KOPT-K1 (cell line): Measurements from ENCODE around the gene WIPF1.

Experiments
- H3K27ac ChIP-seq: fragments of 200-600 bp; sonication (generic); 2 replicates; pipeline ENCODE4 v1.5.1; 2016; ENCODE audit warnings: antibody characterized with exemption, mild to moderate bottlenecking, low read depth, low read length; ENCODE audit not compliant: poor library complexity, severe bottlenecking
- H3K36me3 ChIP-seq: fragments of 200-600 bp; sonication (generic); 2 replicates; pipeline ENCODE4 v1.5.1; 2017; ENCODE audit warnings: antibody characterized with exemption, mild to moderate bottlenecking, low read length, moderate library complexity; ENCODE audit not compliant: insufficient read depth
- H3K9me3 ChIP-seq: fragments of 200-600 bp; sonication (generic); 2 replicates; pipeline ENCODE4 v1.5.1; 2017; ENCODE audit warnings: antibody characterized with exemption, low read length, mild to moderate bottlenecking; ENCODE audit not compliant: insufficient read depth, poor library complexity, severe bottlenecking

The WIPF1 gene

DNA sequence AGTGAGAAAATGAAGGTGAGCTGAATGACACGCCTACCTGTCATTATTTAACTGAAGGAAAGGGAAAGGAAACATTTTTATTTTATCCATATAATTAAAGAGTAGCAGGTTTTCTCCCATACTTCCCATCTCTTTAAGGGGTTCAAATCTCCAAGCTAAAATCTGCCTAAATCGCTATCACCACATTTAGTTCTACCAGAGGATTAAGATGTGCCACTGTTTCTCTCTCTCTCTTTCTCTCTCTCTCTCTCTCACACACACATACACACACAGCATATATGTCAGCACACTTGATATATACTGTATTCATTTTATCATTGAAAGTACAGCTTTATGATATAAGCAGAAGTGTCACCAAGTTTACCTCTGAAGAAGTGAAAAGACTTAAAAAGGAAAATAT, 3.1 kb downstream of the WIPF1 start:
- Histone ChIP-seq H3K9me3 (no peaks in the 10 kb centered on the region), H3K27ac (peak overlapping the region; percentile 98), H3K36me3 (peaks cover 14% of the 10 kb centered on the region; the same call in 1 of the 2 replicates)

DNA sequence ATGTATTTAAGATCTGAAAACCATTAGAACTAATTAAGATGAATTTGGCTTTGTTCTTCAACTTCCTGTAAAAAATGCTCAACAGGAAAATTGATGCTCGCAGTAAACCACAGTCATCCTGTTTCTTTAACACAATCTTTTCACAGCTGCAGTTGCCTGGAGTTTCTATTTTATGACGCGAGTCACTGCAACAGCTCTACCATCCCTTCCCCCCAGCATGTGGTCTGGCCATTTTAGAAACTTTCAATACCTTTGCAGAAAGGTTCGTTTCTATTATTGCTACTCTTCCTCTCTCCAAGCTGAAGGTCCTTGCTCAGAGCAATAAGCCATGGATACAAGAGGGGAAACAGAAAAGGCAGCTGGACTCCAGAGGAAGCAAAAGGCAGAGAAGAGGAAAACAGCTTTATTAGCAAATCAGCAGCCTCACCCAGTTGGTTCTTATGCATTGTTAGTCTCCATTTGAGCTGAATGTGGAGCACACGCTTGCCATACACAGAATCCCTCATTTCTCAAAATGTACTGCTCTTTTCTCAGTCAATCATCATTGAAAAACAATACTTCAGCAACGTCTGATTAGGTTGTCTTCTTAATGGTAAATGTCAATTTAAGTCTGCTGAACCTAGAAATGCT, 3.9 kb downstream of the WIPF1 start:
- Histone ChIP-seq H3K36me3 (peaks cover 19% of the 10 kb centered on the region; the same call in 1 of the 2 replicates), H3K27ac (peak overlapping the region; percentile 98), H3K9me3 (no peaks in the 10 kb centered on the region)

DNA sequence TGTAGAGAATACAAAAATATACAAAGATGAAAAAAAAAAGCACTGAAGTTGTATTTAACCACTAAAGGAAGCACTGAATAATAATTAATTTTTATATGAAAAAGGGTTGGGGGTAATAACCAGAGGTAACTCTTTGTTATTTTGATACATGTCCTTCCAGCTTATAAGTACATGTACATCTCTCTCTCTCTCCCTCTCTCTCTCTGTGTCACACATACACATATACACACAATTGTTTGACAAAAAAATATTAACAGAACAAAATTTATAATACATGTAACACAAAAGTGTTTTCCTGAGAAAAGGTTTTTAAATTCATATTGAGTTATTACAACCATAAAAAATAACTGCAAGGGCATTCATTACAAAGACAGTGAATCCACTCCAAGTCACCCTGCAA, 4.6 kb downstream of the WIPF1 start:
- Histone ChIP-seq H3K27ac (peak overlapping the region; percentile 98), H3K36me3 (peaks cover 24% of the 10 kb centered on the region), H3K9me3 (no peaks in the 10 kb centered on the region)

DNA sequence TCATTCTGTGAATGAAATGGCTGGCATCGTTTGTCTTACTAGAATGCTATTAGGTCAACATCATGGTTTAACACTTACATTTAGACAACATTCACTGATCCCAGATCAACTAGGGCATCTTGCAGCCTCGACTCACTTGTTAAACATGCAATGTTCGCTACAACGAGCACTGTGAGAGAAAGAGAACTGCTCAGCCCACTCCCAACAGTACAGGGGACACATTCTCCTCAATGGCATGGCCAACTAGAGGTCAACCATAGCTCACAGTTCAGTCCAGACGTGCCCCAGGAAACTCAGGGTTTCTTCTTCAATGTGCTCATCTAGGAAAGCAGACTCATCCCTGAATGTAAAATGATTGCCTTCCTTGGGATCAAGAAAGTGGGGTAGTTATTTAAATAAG, 5.9 kb downstream of the WIPF1 start:
- Histone ChIP-seq H3K36me3 (peaks cover 27% of the 10 kb centered on the region), H3K27ac (peak overlapping the region; percentile 98), H3K9me3 (no peaks in the 10 kb centered on the region)

DNA sequence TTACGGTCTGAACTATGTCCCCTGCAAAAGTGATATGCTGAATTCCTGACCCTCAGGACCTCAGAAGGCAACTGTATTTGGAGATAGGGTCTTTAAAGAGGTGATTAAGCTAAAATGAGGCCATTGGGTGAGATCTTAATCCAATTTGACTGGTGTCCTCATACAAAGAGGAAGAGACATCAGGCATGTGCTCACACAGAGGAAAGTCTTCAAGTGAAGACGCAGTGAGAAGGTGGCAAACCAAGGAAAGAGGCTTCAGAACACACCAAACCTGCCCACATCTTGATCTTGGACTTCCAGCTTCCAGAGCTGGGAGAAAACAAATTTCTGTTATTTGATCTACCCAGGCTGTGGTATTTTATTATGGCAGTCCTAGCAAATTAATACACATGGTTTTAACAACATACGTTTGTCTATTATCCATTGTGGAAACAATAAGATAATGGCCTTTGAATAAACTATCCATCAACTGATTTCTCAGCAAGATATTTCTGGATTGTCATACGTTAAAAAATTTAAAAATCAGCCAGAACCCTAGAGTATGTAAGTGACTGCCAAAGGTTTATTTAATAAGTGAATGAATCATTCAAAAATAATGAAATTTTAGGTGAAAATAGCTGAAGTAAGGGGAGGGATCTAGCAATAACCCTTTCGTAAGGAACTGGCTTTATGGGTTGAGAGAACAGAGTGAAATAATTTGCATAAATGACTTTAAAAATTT, 6.5 kb downstream of the WIPF1 start:
- Histone ChIP-seq H3K27ac (peak overlapping the region; percentile 98), H3K9me3 (no peaks in the 10 kb centered on the region), H3K36me3 (peaks cover 27% of the 10 kb centered on the region)

DNA sequence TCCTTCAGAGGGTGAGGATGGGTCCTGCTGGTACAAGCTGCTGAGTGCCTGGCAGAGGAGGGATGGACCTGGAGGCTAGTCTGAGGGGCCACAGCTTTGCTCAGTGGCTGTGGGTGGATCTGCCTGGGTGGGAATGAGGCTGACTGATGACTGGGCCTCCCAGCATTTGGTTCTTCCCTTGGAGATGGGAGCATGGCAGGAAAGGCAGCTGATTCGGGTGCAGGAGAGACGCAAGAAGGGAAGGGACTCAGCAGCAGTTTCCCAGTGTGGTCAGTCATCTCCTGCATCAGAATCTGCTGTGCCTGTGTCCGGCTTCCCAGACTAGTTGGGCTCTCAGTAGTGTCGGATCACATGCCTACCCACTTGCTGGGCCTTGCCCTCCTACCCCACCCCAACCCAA, 7.3 kb downstream of the WIPF1 start:
- Histone ChIP-seq H3K36me3 (peaks cover 34% of the 10 kb centered on the region), H3K9me3 (no peaks in the 10 kb centered on the region), H3K27ac (peak overlapping the region; percentile 98)

DNA sequence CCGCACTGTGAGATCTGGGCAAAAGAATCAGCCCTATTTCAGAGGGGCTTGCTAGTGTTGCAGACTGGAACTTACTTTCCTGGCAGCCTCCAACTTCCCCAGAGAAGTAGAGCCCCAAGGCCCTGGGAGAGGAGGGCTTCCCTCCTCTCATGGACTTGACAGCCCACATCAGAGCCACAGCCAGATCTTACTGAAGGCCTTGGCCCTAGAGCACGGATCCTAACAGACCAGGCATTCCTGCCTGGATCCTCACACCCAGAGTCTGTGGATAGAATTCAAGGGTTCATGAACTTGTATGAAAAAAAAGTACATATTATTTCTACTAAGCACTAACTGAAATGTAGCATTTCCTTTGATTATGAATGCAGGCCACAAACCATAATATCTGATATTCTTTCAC, 8.3 kb downstream of the WIPF1 start:
- Histone ChIP-seq H3K27ac (peak overlapping the region; percentile 98), H3K36me3 (peaks cover 45% of the 10 kb centered on the region), H3K9me3 (no peaks in the 10 kb centered on the region)

DNA sequence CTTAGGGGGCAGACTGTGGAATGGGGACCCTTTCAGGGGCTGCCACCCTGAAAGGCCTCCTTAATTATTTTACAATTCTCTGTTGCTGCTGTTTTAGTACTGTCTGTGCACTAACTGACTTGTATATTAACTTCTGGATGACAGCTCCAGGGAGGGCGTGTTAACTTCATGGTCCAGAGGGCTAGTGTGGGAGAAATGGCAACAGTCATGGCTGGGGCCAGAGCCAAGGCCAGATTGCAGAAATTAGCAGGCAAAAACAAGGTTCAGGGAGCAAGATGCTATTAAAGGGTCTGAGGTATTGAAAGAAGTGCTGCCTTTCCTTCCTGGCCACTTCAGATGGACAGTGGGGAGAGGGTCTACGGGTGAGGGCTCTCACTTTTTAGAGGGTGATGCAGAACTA, 9.1 kb downstream of the WIPF1 start:
- Histone ChIP-seq H3K36me3 (peaks cover 53% of the 10 kb centered on the region), H3K9me3 (no peaks in the 10 kb centered on the region), H3K27ac (peak overlapping the region; percentile 98)

DNA sequence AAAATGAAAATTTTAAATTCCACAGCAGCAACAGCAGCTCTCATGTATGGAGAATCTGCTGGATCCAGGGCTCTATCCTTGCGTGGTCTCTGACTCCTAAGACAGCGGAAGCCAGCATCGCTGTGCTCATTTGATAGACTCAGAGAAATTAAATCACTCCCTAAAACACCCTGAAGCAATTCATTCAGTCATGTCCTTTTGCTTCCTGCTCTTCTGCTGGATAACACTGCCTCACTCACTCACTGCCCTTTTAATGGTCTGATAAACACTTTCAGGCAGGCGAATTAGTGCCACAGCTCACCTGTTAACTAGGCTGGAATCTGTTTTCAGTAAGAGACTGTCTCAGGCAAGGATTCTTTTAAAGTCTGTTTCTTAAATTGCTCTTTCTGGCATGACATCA, 10.0 kb downstream of the WIPF1 start:
- peak overlapping the region; percentile 98 for H3K27ac ChIP-seq
- H3K36me3 ChIP-seq: peaks cover 62% of the 10 kb centered on the region
- H3K9me3 ChIP-seq: no peaks in the 10 kb centered on the region

DNA sequence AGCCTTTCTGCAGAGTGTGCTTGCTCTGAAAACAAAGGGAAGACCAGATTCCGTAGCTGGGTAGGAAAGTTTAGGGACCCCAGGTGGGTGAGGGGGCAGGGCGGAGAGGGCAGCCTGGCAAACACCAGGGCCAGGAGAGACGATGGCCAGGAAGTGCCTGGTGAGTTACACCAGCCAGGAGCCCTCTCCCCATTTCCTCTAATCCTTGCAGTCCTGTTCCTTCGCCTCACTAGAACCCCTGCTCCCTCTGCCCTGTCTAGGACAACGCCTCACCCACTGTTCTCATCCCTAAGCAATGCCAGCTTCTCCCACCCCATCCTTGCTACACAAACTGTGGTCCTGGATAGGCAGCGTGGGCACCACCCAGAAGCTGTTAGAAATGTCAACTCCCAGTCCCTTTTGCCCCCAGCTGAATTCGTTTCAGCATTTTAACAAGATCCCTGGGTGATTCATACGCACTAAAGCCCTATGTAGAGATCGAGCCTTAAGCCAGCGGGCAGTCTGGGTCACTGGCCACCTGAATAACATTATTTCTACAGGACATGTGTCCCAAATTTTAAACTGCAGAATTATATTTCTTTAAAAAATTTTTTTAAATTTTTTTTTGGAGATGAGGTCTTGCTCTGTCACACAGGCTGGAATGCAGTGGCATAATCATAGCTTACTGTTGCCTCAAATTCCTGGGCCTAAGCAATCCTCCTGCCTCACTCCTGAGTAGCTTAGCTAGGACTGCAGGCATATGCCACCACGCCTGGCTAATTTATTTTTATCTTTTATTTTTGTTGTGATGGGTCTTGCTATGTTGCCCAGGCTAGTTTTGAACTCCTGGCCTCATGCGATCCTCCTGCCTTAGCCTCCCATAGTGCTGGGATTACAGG, 10.9 kb downstream of the WIPF1 start:
- H3K27ac ChIP-seq: peak overlapping the region; percentile 29
- H3K36me3 ChIP-seq: peaks cover 67% of the 10 kb centered on the region
- H3K9me3 ChIP-seq: no peaks in the 10 kb centered on the region

DNA sequence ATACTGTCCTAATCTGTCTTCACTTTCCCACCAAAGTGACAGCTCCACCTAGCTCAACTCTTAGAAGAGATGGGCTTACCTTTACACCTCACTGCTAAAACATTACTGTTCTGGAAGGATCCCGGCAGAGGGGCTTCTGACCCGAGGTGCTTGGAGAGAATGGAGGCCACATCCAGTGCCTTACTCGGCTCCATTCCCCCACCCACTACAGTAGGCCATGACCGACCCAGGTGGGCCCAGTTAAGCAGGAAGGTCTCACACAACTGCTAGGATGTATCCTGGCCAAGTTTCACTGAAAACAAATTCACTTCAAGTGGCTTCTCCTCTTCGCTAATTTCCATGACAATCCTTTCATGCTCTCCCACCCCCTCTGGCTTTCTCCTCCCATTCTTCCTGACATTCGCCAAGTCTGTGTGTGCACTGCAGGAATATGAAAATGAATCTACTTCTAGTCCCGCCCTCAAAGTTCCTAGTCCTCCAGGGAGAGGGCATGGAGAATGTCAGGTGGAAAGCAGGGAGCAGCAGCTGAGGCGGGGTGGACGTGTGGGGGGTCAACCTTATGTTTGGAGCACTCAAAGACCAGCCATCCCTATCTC, 11.8 kb downstream of the WIPF1 start:
- Histone ChIP-seq H3K36me3 (peaks cover 70% of the 10 kb centered on the region), H3K9me3 (no peaks in the 10 kb centered on the region), H3K27ac (no peak overlapping the region)

DNA sequence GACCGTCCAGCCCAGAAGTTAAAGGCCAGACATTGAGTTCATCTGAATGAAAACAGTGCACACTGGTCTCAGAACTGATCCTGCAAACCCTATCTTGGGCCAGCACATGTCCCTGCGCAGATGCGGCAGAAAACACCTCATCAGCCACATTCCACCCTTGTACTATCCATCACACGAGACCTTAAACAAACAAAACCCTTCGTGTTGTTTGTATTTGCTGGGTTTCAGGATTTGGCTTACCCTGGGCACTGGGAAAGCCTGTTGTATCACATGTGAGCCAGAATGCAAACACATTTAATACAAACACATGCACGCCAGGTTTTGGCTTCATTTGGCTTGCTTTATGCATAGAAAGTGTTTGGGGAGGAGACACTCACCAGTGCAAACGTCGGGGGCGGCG, 12.5 kb downstream of the WIPF1 start:
- H3K36me3 ChIP-seq: peaks cover 73% of the 10 kb centered on the region
- H3K27ac ChIP-seq: no peak overlapping the region
- no peaks in the 10 kb centered on the region for H3K9me3 ChIP-seq

DNA sequence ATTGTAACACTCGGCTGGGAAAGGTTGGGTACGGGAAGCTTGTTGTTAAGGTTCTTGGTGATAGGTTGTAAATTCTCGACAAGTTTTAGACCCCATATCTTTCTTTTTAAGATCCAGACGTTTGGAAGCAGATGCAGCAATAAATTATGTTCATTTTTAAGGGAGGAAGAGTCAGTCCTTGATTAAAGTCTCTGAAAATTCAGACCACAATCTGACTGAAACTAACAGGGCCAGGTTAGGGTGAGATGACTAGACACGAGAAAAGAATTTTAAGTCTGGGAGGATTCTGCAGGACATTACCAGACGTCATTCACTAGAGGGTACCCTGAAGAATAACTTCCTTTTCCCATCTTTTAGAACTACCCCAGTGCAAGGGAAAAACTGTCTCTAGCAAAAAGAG, 16.1 kb downstream of the WIPF1 start:
- Histone ChIP-seq H3K36me3 (peaks cover 96% of the 10 kb centered on the region), H3K9me3 (no peaks in the 10 kb centered on the region)

DNA sequence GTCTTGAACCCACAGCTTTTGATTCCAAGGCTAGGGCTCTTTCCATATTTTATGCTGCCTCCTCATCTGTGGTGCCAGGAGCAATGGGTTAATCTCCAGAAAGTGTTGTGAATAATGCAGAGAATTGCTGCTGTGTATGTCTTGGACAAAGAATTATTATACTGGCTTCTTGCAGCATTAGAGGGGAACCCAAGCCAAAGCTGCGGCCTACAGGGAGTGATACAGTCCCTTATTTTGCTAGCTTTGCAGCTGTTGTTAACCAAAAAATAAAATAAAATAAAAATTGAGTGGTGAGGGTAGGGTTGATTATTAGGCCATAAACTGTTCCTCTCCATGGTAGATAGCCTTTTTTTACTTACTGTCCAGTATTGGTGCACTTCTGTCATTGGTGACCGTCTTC, 16.7 kb downstream of the WIPF1 start:
- H3K27ac ChIP-seq: no peak overlapping the region
- H3K9me3 ChIP-seq: no peaks in the 10 kb centered on the region
- peaks cover 100% of the 10 kb centered on the region for H3K36me3 ChIP-seq

More for the DNA sequence above, 16.1 kb downstream of the WIPF1 start:
- no peak overlapping the region for H3K27ac ChIP-seq
